Hematopoietic multipotent progenitor cell (in vitro differentiated cells): ENCODE measurements around the gene KAT2A. TPM values are rescaled to one million over a fixed set of nuclear protein-coding genes. Genes with fewer than 3 reads are reported as not detected.

Experiments
- DNase-seq, 3 donors: peaks; one replicate each; pipeline ENCODE4 v3.0.0-alpha.2; 2011 to 2015; ENCODE audit warnings: low read depth in 2 of 3, low spot score in 2 of 3
- total RNA-seq: library from RNA; depleted of rRNA; stranded (reverse); fragments of >200 nt; gene quantifications from one replicate; pipeline ENCODE4 v1.2.3, GENCODE V29; 2012

Gene KAT2A
- total RNA-seq, 1 donor, result 24.8 TPM

DNA sequence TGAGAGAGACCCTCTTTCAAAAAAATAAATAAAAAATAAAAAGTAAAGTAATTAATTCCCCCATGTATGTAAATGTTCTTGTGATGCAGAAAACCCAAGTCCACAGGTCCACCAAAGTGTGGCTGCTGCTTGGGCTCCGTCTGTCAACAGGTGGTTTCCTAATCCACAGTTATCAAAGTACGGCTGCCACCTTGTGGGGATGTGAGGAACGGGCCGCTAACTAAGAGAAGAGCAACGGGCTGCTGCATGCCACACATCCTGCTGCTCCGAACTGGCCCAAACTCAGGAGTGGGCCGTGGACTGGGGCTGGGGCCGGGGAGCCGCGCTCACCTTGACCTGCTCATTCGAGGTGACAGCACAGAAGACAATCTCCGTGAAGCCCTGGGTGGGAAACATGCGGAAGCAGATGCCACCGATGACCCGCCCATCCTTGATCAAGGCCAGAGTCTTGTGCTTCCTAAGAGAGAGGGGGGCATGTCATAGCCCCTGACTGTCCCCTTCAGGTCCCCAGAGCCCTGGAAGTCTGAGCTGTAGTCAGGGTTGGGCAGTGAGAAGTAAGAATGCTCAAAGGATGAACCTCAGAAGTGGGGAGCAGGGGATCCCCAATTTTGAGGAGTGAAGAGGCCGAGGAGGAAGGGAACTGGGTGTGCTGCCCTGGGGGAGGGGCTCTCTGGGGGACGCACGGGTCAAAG is 4.3 kb downstream of the KAT2A start:
- DNase-seq, result peak; percentile 64 to 92 (median 79)

DNA sequence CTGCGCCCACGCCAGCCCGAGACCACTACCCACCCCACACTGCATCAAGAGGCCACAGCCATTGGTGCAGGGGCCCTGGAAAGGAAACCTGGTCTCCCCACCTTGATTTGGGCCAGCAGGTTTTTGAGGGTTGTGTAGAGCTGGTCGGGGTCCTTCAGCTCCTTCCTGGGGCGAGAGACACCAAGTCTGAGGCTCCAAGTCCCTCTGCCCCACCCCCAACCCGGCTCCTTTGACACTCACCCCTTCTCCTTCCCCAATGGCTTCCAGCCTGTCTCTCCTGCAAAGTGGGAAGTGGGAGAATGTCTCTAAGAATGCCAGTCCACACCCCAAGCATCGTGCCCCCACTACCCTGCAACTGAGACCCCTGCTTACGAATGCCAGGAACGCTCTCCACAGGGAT is 7.0 kb downstream of the KAT2A start:
- no peak for DNase-seq

GRCh38 chr17:42113293-42114069 is 7.7 kb downstream of the KAT2A start:
- DNase-seq, result no peak

DNA sequence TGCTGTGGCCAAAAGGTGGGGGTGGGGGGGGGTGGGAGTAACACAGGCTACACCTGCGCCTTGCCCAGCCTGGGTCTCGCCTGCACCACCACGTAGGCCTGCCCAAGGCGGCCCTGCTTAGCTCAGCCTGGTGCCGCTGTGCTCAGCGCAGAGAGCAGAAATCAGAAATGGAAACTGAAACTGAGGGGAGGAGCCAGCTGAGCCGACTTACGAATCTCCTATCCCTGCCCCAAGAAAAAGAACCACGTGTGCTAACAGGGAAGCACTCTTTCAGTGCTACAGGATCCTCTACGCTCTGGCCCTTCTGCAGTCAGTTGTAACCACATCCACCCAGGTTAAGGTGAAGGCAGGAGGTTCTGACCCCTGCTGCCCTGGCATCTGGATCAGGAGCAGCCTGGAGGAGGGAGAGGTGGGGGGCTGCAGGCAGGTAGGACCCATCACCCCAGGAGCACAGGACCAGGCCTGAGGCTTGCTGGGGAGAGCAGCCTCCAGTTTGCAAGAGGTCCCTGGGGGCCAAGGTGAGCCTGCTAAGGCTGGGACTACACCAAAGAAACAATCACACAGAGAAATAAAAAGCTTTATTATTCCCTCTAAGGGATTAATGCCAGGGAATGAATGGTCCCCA is 8.5 kb downstream of the KAT2A start, which contains the start of gene DHX58:
TSS of gene DHX58 (minus strand) at position 163 of the 625 bp plus-strand sequence. CDS start 822 bp downstream, outside the sequence.
- peak; percentile 59 to 88 (median 85) for DNase-seq

DNA sequence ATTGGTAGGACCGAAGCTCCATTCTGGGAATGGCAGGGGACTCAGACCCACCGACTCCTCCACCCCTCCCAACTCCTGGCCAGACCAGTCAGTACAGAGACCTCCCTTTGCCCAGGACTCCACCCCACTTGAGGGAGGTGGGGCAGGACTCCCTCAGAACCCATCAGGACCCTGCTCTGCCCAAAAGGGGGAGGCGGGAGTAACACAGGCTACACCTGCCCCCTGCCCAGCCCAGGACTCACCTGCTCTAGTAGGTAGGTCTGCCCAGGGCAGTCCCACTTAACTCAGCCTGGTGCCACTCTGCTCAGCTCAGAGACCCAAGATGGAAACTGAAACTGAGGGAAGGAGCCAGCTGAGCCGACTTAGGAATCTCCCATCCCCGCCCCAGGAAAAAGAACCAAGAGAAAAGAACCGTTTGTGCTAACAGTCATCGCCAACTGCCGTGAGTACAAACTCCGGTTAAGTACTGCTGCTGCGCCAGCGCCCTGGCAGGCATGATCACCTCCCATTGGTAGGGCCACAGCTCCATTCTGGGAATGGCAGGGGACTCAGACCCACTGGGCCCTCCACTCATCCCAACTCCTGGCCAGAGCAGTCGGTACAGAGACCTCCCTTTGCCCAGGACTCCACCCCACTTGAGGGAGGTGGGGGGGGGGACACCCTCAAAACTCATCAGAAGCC is 9.2 kb downstream of the KAT2A start:
- DNase-seq, result peak in 1 of 3 donors; percentile 20

GRCh38 chr17:42111265-42111636 is 9.9 kb downstream of the KAT2A start:
- no peak for DNase-seq

DNA sequence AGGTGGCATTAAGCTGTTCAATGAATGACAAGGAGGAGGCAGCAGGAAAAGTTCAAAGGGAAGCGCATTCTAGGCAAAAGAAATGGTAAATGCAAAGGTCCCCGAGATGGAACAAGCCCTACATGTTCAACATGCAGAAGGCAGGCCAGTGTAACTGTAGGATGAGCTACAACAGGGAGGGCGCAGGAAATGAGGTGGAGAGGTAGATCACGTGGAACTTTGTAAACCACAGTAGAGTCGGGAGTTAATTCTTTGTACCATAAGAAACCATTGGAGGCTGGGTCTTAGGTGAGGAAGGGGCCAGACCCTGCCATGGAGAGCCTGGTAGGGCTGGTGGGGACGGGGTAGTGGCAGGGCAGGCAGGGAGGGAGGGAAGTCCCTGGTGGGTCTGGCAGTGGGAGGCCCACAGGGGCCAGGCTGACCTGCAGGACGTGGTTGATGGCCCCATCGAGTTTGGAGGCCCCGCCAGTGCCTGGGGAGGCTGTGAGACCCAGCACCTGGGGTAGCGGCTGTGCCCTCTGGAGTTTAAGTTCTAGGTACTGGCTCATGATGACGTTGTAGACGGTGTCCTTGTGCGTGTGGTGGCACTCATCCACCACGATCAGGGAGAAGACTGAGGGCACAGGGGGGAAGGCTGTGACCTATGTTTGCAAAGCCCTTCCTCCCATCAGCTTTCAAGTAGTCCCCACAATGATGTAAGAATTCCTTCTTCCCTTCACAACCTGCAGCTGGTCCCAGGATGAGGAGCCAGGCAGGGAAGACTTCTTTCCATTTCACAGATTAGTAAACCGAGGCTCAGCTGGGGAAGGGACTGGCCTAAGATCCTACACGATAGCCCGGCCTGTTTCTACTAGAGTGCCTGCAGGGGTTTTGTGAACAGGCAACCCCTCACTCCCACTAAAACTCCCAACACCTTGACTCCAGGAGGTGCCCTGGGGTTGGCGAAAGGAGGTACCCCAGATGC is 10.6 kb downstream of the KAT2A start:
- DNase-seq, result no peak

DNA sequence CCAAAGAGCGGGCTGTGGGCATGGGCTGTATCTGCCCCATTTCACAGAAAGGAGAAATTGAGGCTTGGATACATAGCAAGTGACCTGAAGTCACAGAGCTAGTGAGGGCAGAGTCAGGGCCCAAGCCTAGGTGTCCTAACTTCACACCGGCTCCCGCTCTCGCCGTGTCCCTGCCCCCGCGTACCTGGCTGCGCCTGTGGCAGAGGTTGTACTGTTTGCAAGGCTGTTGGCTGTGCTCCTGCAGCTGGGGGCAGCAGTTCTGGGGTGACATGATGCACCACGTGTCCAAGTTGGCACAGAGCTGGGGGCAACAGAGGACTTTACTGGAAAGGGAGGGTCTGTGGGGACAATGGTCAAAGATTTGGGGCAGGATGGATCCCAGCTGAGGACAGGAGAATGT is 12.1 kb downstream of the KAT2A start:
- DNase-seq, result no peak

GRCh38 chr17:42107597-42108576 is 13.3 kb downstream of the KAT2A start:
- peak; percentile 65 to 92 (median 89) for DNase-seq

GRCh38 chr17:42107124-42107523 is 14.0 kb downstream of the KAT2A start:
- DNase-seq, result no peak

- DNase-seq, result no peak
Observed at GRCh38 chr17:42106009-42106408, 15.2 kb downstream of the KAT2A start.

DNA sequence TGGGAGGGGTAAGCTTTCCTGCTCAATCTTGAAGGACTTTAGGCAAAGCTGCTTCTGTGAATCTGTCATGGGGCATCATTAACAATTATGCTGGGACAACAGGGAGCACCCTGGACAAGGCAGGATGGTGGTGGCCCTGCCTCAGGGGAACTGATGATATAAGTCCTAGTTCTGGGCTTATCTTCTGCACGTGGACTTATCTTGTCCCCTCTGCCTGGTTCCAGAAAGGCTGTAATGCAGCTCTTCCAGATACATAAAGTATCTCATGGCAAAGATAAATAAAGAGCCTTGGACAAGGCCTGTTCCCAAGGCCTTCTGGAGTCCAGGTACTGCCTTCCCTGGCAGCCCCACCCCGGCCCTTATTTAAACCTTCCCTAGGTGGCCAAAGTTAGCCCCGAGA is 16.9 kb downstream of the KAT2A start:
- DNase-seq, result no peak

- DNase-seq, result no peak
Observed at GRCh38 chr17:42103221-42103954, 17.8 kb downstream of the KAT2A start.

GRCh38 chr17:42101513-42102292 is 19.5 kb downstream of the KAT2A start:
- peak in 2 of 3 donors; percentile 58 to 67 for DNase-seq

DNA sequence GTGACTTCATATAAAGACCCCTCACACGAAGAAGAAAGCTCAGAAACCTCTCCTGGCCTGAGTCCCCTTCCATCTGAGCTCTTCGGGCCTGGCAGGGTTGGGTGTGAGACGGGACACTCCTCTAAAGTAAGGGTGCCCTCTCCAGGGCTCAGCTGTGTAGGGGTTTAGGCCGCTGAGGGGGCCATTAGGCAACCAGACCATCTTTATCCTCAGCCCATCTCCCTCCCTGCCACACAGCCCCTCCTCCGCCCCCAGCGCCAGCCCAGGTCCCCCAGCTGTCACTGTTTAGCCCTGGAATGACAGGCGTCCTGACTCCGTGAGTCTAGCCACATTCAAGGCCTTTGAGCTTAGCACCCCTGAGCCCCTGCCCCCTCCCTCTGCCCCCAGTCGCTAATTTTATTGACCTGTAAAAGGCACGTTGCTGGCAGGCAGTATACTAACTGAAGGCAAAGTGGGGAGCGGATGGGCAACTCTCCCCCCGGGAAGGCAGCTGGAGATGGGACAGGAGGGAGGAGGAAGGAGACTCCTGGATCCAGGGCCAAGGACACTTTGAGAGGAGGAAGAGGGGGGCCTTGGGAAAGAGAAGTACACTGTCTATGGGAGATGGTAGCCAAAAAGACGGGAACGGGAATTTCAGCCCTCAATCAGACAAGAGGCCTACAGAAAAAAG is 22.3 kb downstream of the KAT2A start:
- DNase-seq, result peak in 1 of 3 donors; percentile 15
